Central memory CD8-positive, alpha-beta T cell (primary cell): ENCODE results near the gene MICA.
"Not testable (repeated sequence)": the region's sequence is repeated elsewhere in the genome, so short reads cannot be mapped to it uniquely, and the experiment has no call there.

Source experiments
- ATAC-seq: fragments of 150-1000 bp; cut with Tn5 transposase; replicated peaks from 2 replicates; pipeline ENCODE4 v1.10.0; 2022; ENCODE audit warnings: mild to moderate bottlenecking, moderate FRiP score, moderate number of reproducible peaks; ENCODE audit not compliant: poor library complexity, severe bottlenecking; ENCODE audit errors: extremely low read depth
- DNase-seq, 2 donors: peaks; one replicate each; pipeline ENCODE4 v3.0.0; 2021; ENCODE audit warnings: low spot score in 2 of 2
- H3K27ac Mint-ChIP-seq: one replicate; pipeline ENCODE4 v1.8.0; 2022; ENCODE audit warnings: low read depth, mild to moderate bottlenecking, moderate library complexity, mixed read lengths
- H3K27me3 Mint-ChIP-seq: one replicate; pipeline ENCODE4 v1.8.0; 2022; ENCODE audit warnings: mixed read lengths
- H3K36me3 Mint-ChIP-seq: one replicate; pipeline ENCODE4 v1.8.0; 2022; ENCODE audit warnings: mild to moderate bottlenecking, moderate library complexity, mixed read lengths; ENCODE audit not compliant: insufficient read depth
- H3K4me1 Mint-ChIP-seq: one replicate; pipeline ENCODE4 v1.8.0; 2022; ENCODE audit warnings: mixed read lengths
- H3K4me3 Mint-ChIP-seq: one replicate; pipeline ENCODE4 v1.8.0; 2022; ENCODE audit warnings: mild to moderate bottlenecking, moderate library complexity, mixed read lengths
- H3K9me3 Mint-ChIP-seq: one replicate; pipeline ENCODE4 v1.8.0; 2022; ENCODE audit warnings: mixed read lengths

Gene MICA

DNA sequence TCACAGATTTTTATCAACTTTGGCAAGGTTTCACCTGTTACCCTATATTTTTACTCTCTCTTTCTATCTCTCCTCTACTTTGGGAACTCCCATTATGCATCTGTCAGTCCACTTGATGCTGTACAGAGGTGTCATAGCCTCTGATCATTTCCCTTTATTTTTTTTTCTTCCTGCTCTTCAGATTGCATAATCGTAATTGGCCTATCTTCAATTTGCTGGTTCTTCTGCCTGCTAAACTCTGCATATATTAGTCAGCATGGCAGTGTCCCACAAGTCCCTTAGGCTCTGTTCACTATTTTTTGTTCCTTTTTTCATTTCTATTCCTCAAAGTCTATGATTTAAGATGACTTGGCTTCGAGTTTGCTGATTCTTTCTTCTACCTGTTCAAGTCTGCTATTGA, 49.9 kb downstream of the MICA start:
- Mint-ChIP-seq H3K4me1 (no peaks in the 10 kb centered on the region), H3K9me3 (peaks cover 6% of the 10 kb centered on the region), H3K27ac (no peak overlapping the region), H3K4me3 (no peak overlapping the region), H3K27me3 (peaks cover 21% of the 10 kb centered on the region), H3K36me3 (no peaks in the 10 kb centered on the region)
- ATAC-seq (no peak), DNase-seq (no peak)

DNA sequence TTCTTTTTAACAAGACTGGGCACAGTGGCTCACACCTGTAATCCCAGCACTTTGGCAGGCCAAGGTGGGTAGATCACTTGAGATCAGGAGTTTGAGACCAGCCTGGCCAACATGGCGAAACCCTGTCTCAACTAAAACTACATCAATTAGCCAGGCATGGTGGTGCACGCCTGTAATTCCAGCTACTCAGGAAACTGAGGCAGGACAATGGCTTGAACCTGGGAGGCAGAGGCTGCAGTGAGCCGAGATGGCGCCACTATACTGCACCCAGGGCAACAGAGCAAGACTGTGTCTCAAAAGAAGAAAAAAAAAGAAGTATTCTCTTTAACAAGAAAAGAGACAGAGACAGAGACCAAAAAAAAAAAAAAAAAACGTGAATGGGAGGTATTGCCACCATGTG, 56.5 kb downstream of the MICA start:
- peaks cover 23% of the 10 kb centered on the region for H3K36me3 Mint-ChIP-seq

DNA sequence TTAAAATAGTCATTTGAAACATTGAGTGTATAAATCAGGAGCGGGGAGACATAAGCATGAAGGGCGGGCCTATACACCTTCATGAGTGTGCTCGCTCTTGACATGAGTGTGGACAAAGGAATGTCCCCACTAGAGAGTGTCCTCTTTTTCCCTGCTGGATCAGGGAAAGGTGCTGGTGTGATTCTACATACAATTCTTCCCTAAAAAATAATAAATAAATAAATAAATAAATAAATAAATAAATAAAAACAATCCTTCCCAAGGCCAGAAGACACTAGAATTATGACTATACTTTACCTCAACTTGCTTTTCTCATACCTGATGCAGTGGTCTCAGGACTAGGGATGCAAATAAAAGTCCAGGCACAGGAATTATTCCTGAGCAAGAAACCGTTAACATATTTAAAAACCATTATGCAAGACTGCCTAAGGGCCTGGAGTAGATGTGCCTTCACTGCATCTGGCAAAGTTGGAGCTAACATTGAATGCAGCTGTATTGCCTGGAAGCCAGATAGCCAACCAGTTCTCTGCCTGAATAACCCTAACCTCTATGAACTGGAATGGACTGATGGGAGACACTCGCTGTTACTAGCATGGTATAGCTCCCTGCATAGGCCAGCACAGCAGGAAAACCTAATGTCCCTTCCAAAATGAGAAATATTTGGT, 57.1 kb downstream of the MICA start:
- Mint-ChIP-seq H3K27ac (peak overlapping the region; percentile 8), H3K4me1 (peaks cover 41% of the 10 kb centered on the region), H3K4me3 (no peak overlapping the region), H3K27me3 (no peaks in the 10 kb centered on the region), H3K9me3 (no peaks in the 10 kb centered on the region), H3K36me3 (peaks cover 27% of the 10 kb centered on the region)
- ATAC-seq (no peak), DNase-seq (no peak)

More for the DNA sequence above, 56.5 kb downstream of the MICA start:
- not testable (repeated sequence) for H3K9me3 Mint-ChIP-seq, H3K27ac Mint-ChIP-seq, H3K4me3 Mint-ChIP-seq, DNase-seq, H3K27me3 Mint-ChIP-seq, ATAC-seq
- peaks cover 35% of the 10 kb centered on the region for H3K4me1 Mint-ChIP-seq

DNA sequence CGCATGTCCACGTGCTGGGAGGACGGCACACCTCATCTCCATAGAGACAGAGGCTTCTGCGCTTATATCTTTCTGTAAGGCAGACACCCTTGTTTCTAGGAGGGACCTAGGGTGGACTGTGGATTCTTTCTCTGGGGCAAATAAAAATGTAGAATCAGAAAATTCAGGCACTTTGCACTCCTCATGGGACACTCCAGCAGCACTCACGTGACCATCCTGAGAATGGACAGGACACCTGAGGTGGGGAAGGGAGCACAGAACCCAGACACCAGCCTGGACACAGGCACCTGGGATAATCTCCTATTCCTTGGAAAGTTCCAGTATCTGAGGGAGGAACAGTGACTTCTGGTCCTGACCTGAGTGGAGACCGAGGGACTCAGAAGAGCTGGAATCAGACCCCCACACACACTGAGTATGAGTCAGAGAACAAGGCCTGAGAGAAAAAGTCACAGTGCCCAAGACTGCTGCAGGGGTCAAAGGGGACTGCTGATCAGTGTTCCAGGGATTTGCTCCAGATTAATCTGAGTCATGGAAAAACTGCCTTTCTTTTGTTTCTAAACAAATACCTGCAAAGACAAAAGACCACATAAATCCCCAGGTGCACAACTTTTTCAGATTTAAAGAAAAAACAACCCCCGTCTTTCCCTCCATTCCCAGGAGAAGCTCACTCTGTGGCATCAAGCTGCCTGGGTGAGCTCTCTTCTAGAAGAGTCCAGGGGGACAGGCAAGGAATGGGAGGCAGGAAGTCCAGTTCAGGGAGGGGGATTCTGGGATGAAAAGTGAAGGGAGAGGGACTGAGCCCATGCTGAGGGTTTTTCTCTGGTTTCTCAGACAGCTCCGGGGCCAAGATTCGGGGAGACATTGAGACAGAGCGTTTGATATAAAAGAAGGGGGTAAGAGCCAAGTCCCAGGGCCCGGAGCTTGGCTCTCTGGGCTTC, 58.9 kb downstream of the MICA start:
- Mint-ChIP-seq H3K4me1 (peaks cover 57% of the 10 kb centered on the region), H3K27me3 (no peaks in the 10 kb centered on the region), H3K27ac (peak overlapping the region; percentile 100), H3K36me3 (peaks cover 44% of the 10 kb centered on the region), H3K9me3 (no peaks in the 10 kb centered on the region), H3K4me3 (peak overlapping the region; percentile 100)
- ATAC-seq (no peak), DNase-seq (no peak)

- Mint-ChIP-seq H3K4me3 (peak overlapping the region; percentile 100), H3K27ac (peak overlapping the region; percentile 100), H3K36me3 (peaks cover 44% of the 10 kb centered on the region), H3K27me3 (no peaks in the 10 kb centered on the region), H3K9me3 (no peaks in the 10 kb centered on the region), H3K4me1 (peaks cover 66% of the 10 kb centered on the region)
- DNase-seq (peak; percentile 92 to 95), ATAC-seq (peak; percentile 88)
Measured at GRCh38 chr6:31462964-31463870, 59.8 kb downstream of the MICA start.

- H3K27ac Mint-ChIP-seq, result peak overlapping the region; percentile 100
- H3K27me3 Mint-ChIP-seq, result no peaks in the 10 kb centered on the region
- ATAC-seq (no peak), DNase-seq (peak in 1 of 2 donors; percentile 14)
- H3K4me3 Mint-ChIP-seq, result peak overlapping the region; percentile 100
- H3K9me3 Mint-ChIP-seq, result no peaks in the 10 kb centered on the region
- peaks cover 46% of the 10 kb centered on the region for H3K36me3 Mint-ChIP-seq
- H3K4me1 Mint-ChIP-seq, result peaks cover 79% of the 10 kb centered on the region
Measured at GRCh38 chr6:31464252-31465184, 61.1 kb downstream of the MICA start.
